HG03432 (cell line): ENCODE results near the gene U2SURP.
"Not testable (repeated sequence)": the region's sequence is repeated elsewhere in the genome, so short reads cannot be mapped to it uniquely, and the experiment has no call there.

ENCODE experiments used
- ATAC-seq: cut with Tn5 transposase; IDR thresholded peaks from one replicate; pipeline ENCODE4 v1.9.1; 2021; ENCODE audit warnings: mild to moderate bottlenecking, moderate library complexity; ENCODE audit not compliant: unreplicated experiment

Gene U2SURP

GRCh38 chr3:143011705-143012104, 10.3 kb downstream of the U2SURP start:
- no peak for ATAC-seq

GRCh38 chr3:143014921-143015320, 13.6 kb downstream of the U2SURP start:
- ATAC-seq, result no peak

GRCh38 chr3:143016321-143016972, 15.1 kb downstream of the U2SURP start:
- ATAC-seq, result no peak

GRCh38 chr3:143024351-143024960, 23.1 kb downstream of the U2SURP start:
- no peak for ATAC-seq

DNA sequence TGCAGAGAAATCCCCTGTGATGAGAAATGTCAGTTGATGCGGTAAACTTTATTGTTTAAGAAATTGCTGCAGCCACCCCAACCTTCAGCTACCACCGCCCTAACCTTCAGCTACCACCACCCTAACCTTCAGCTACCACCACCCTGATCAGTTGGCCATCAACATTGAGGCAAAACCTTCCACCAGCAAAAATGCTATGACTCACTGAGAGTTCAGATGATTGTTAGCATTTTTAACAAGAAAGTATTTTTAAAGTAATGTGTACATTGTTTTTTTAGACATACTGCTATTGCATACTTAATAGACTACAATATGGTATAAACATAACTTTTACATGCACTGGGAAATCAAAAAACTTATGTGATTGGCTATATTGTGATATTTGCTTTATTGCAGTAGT, 30.0 kb downstream of the U2SURP start:
- ATAC-seq, result no peak

DNA sequence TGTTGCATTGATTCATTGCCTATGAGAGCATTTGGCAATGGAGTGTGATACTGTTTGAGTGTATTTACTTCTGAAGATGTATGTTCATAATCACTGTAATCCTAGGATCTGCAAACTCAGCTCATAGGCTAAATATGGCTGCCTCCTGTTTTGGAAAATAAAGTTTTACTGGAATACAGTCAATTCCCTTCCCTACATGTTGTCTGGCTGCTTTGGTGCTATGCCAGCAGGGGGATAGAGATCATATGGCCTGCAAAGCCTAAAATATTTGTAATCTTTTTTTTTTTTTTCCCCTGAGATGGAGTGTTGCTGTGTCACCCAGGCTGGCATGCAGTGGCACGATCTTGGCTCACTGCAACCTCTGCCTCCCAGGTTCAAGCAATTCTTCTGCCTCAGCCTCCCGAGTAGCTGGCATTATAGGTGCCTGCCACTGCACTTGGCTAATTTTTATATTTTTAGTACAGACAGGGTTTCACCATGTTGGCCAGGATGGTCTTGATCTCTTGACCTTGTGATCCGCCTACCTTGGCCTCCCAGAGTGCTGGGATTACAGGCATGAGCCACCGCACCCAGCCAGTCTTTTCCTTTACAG, 30.5 kb downstream of the U2SURP start:
- not testable (repeated sequence) for ATAC-seq

DNA sequence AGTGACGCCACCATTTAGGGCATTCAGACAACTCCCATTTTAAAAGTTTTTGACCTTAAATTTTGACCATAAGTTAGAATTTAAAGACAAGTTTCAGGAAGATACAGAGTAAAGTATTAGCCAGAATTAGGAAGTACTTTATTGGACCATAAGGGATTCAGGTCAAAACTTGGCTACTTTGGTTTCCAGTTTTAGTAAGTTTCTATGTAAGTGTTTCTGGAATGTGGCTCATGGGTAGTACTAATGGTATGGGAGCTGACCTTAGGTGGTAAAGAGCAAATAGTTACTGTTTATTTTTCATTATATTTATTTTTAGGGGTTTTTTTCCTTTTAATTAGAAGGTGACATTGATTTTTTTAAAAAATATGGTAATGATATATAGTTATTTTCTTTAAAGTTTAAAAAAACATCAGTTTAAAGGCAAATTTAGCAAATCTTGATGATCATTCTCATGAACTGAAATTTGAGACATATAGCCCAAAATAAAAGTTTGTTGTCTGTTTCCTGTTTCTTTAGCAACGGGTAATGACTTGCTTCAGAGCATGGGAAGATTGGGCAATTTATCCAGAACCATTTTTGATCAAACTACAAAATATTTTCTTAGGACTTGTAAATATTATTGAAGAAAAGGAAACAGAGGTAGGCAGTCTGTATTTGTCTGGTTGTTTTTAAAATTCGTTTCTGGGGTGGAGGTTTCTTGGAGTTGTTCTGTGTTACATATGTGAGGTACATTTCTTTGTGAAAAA, 34.3 kb downstream of the U2SURP start:
- no peak for ATAC-seq

GRCh38 chr3:143036557-143036956, 35.2 kb downstream of the U2SURP start:
- ATAC-seq, result no peak

GRCh38 chr3:143037867-143038266, 36.5 kb downstream of the U2SURP start:
- no peak for ATAC-seq

GRCh38 chr3:143040261-143040879, 39.0 kb downstream of the U2SURP start:
- no peak for ATAC-seq

GRCh38 chr3:143041903-143042302, 40.5 kb downstream of the U2SURP start:
- no peak for ATAC-seq

GRCh38 chr3:143045639-143046038, 44.3 kb downstream of the U2SURP start:
- no peak for ATAC-seq

DNA sequence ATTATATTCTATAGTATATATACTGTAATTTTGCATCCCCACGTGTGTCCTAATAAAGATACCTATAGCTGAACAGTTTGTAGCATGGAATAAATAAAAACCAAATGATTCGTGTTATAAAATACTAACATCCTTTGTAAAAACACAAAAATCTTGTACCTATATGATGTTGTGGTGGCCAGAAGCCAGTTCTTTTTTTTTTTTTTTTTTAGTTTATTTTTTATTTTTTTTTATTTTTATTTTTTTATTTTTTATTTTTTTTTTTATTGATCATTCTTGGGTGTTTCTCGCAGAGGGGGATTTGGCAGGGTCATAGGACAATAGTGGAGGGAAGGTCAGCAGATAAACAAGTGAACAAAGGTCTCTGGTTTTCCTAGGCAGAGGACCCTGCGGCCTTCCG, 44.7 kb downstream of the U2SURP start:
- not testable (repeated sequence) for ATAC-seq

GRCh38 chr3:143054011-143054410, 52.6 kb downstream of the U2SURP start:
- no peak for ATAC-seq

GRCh38 chr3:143056372-143056771, 55.0 kb downstream of the U2SURP start:
- ATAC-seq, result no peak

DNA sequence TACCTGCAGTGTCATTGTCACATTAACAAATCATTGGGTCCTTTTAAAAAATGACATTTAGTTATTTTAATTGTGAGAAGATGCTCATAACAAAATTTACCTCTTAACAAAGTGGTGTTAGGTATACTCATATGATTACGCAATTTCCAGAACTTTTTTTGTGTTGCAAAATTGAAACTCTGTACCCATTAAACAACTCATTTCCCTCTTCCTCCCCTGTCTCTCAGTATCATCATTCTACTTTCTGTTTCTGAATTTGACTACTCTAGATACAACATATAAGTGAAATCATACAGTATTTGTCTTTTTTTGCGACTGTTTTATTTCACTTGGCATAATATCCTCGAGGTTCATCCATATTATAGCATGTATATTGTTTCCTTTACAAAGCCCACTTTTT, 59.5 kb downstream of the U2SURP start:
- ATAC-seq, result peak; percentile 99

- ATAC-seq, result no peak
These were observed 61.6 kb downstream of the U2SURP start for GRCh38 chr3:143063018-143063417.

- no peak for ATAC-seq
These were observed 63.4 kb downstream of the U2SURP start for GRCh38 chr3:143064777-143065176.

GRCh38 chr3:143065364-143065763, 64.0 kb downstream of the U2SURP start:
- ATAC-seq, result no peak

DNA sequence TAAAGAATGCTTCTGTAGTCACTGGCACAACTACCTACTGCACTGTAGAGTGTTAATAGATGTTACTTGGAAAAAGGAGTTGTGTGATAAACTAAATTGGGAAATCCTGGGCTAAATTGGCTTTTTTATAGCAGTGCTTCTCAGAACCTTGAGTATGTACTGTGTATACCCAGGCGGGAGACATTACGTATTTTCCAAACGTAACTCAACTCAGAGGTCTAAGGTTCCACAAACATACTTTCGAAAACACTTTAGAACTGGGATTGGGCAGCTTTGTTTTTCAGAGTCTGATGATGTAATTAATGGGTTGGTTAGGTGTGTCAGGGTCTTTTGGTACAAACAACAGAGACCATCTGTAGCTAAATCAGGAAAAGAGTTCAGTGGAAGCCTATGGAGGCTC, 64.7 kb downstream of the U2SURP start:
- ATAC-seq, result no peak

DNA sequence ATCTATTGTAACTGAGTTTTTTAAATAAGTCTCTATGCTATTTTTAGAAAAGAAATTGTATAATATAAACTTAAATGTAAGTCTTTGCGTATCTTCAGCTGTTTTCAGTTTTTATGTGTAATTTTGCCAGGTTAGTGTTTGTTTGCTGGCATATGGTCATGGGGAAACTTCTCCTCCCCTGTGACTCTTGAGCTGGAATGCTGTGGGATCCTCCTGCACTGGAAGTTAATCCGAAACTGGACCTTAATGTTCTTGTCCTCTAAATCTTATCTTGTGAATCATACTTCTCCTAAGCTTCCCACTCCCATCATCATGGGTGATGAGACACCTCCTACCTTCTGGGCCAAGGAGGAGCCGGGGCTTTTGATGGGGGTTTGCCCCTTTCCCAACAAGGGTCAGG, 65.8 kb downstream of the U2SURP start:
- no peak for ATAC-seq
